WTC11 (cell line): ENCODE measurements around the gene SLC38A3.

ENCODE experiments used
- AFF4 ChIP-seq: sonication (generic); formaldehyde crosslinking; IDR thresholded peaks from 2 replicates; pipeline ENCODE4 v1.8.1; 2023; ENCODE audit warnings: mild to moderate bottlenecking, missing genetic modification reagents, borderline replicate concordance
- CTCF ChIP-seq: fragments of 200-600 bp; IDR thresholded peaks from 2 replicates; pipeline ENCODE4 v1.8.0; 2022; ENCODE audit warnings: antibody characterized with exemption
- FOXJ3 ChIP-seq: sonication (generic); formaldehyde crosslinking; IDR thresholded peaks from 2 replicates; pipeline ENCODE4 v1.9.0; 2021; ENCODE audit warnings: missing genetic modification reagents, mild to moderate bottlenecking, borderline replicate concordance
- MAX ChIP-seq: sonication (generic); formaldehyde crosslinking; IDR thresholded peaks from 2 replicates; pipeline ENCODE4 v1.8.0; 2022; ENCODE audit warnings: mild to moderate bottlenecking, missing genetic modification reagents
- NFATC4 ChIP-seq: fragments of 250-450 bp; sonication (Bioruptor Pico); IDR thresholded peaks from 2 replicates; pipeline ENCODE4 v1.9.0; 2021; ENCODE audit warnings: mild to moderate bottlenecking
- ZBTB21 ChIP-seq: sonication (generic); formaldehyde crosslinking; IDR thresholded peaks from 2 replicates; pipeline ENCODE4 v1.8.1; 2023; ENCODE audit warnings: mild to moderate bottlenecking, missing genetic modification reagents, borderline replicate concordance
- ZBTB43 ChIP-seq: sonication (generic); formaldehyde crosslinking; IDR thresholded peaks from 2 replicates; pipeline ENCODE4 v1.8.1; 2023; ENCODE audit warnings: mild to moderate bottlenecking, missing genetic modification reagents

GRCh38 chr3:50266017-50266416 is 60.9 kb downstream of the SLC38A3 start:
- TF ChIP-seq CTCF (no peak), FOXJ3 (no peak), AFF4 (no peak), ZBTB43 (CRISPR knock-in tag) (no peak), NFATC4 (no peak), MAX (CRISPR knock-in tag) (no peak), ZBTB21 (CRISPR knock-in tag) (no peak)
